Duodenal mucosa (tissue), 2 donors: ENCODE results near the gene MYLK.
"Not testable (repeated sequence)": the region's sequence is repeated elsewhere in the genome, so short reads cannot be mapped to it uniquely, and the experiment has no call there.

ENCODE experiments used
- H3K27ac ChIP-seq: one replicate; pipeline ENCODE4 v1.7.0; 2013; ENCODE audit warnings: low read depth, low read length
- H3K27me3 ChIP-seq, 2 donors: one replicate each; pipeline ENCODE4 v1.7.0; 2013; ENCODE audit warnings: low read length in 2 of 2, control low read depth in 1 of 2; ENCODE audit not compliant: insufficient read depth in 2 of 2, control insufficient read depth in 1 of 2
- H3K36me3 ChIP-seq, 2 donors: one replicate each; pipeline ENCODE4 v1.7.0; 2013; ENCODE audit warnings: low read length in 2 of 2, control low read depth in 1 of 2; ENCODE audit not compliant: insufficient read depth in 2 of 2, control insufficient read depth in 1 of 2
- H3K4me1 ChIP-seq, 2 donors: one replicate each; pipeline ENCODE4 v1.7.0; 2013; ENCODE audit warnings: low read length in 2 of 2, control low read depth in 1 of 2; ENCODE audit not compliant: insufficient read depth in 2 of 2, control insufficient read depth in 1 of 2
- H3K4me3 ChIP-seq, 2 donors: one replicate each; pipeline ENCODE4 v1.7.0; 2013; ENCODE audit warnings: low read length in 2 of 2, low read depth in 1 of 2
- H3K9ac ChIP-seq, 2 donors: one replicate each; pipeline ENCODE4 v1.7.0; 2013; ENCODE audit warnings: low read length in 2 of 2, low read depth in 1 of 2
- H3K9me3 ChIP-seq, 2 donors: one replicate each; pipeline ENCODE4 v1.7.0; 2013; ENCODE audit warnings: low read length in 2 of 2, control low read depth in 1 of 2; ENCODE audit not compliant: control insufficient read depth in 1 of 2

MYLK gene

DNA sequence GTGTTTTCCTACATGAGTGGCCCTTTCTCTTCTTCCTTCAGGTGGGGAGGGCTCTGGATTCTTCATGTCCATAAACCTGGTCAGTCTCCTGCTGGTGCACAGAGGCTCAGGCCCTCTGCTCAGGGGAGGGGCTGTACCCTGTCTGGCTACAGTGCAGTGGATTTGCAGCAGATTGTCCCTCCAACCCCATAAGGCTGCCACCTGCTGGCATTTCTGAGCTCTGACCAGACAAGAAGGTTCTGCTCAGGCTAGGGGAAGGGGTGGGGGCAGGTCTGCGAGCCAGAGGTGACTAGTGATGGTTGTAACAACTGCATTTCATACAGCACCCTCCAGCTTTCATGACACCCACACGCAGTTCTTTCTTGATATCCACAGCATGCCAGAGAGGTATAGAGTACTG lies 182.1 kb downstream of the MYLK start:
- not testable (repeated sequence) for H3K27ac ChIP-seq, H3K9me3 ChIP-seq
- H3K4me1 ChIP-seq: peaks cover 0 to 10% of the 10 kb centered on the region in 2 donors

DNA sequence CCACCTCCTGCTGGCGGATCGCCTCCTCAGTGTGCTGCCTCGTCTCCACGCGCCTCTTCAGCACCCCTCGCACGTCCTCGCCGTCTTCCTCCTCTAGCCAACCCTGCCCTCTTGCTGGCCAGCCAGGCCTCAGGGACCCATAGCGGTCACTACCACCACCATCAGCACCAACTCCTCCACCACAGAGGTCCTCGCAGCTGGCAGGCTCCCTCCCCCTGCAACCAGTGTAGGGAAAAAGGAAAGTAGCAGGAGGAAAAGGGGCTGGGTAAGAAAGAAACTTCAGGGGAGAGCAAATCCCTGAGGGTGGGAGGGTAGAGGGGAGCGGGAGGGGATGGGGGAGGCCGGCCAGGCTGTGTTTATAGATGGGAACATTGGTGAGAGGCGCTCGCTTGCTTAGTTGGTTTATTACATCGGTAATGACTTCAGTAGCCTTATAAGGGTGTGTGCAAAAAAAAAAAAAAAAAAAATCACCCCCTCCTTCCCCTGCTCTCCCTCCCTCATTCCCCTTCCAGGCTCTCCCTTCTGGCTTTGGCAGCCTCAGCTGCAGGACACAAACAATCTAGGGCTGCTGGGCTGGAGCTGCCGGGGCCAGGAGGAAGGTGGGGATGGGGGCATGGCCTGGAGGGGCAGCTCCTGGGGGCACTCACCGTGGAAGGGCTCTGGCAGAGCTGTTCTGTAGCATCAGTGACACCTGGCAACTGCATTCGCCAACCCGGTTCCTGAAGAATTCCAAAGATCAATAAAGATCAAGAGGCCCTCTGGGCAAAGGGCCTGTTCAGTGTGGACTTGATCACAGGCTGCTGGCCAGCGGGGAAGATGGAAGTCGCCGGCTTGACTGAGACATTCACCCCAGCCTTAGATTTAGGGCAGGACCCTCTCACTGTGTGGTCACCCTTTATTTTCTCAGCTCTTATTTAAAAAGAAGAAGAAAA lies 183.1 kb downstream of the MYLK start:
- Histone ChIP-seq H3K4me3 (peak overlapping the region; percentile 60 to 61), H3K9me3 (no peaks in the 10 kb centered on the region), H3K36me3 (no peaks in the 10 kb centered on the region), H3K4me1 (peaks cover 6 to 10% of the 10 kb centered on the region in 2 donors), H3K9ac (peak overlapping the region; percentile 57 to 59), H3K27ac (peak overlapping the region; percentile 63), H3K27me3 (no peaks in the 10 kb centered on the region)

More for the DNA sequence above, 182.1 kb downstream of the MYLK start:
- not testable (repeated sequence) for H3K27me3 ChIP-seq, H3K9ac ChIP-seq, H3K4me3 ChIP-seq, H3K36me3 ChIP-seq

DNA sequence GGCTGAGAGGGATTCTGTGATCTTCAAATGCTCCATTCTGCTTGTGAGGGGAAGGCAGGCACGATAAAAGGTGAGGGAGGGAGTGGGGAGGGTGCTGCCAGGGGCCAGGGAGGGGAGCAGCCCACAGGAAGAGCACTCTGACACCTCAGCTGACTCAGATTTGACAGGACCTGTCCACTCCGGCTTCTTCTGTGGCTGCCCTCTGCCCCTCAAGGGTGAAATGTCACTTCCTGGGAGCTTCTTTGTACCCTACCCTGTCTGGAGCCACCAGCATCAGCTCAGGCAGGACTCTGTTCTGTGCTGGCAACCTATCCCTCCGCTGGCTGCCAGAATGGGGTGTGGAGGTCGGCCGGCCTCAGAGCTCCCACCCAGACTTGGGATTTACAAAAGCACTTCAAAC lies 185.3 kb downstream of the MYLK start:
- H3K9me3 ChIP-seq: no peaks in the 10 kb centered on the region
- H3K36me3 ChIP-seq: no peaks in the 10 kb centered on the region
- H3K27ac ChIP-seq: peak overlapping the region; percentile 58
- no peaks in the 10 kb centered on the region for H3K27me3 ChIP-seq
- H3K4me1 ChIP-seq: peaks cover 16 to 18% of the 10 kb centered on the region in 2 donors
- H3K4me3 ChIP-seq: peak overlapping the region; percentile 60 to 61
- peak overlapping the region; percentile 54 to 59 for H3K9ac ChIP-seq

DNA sequence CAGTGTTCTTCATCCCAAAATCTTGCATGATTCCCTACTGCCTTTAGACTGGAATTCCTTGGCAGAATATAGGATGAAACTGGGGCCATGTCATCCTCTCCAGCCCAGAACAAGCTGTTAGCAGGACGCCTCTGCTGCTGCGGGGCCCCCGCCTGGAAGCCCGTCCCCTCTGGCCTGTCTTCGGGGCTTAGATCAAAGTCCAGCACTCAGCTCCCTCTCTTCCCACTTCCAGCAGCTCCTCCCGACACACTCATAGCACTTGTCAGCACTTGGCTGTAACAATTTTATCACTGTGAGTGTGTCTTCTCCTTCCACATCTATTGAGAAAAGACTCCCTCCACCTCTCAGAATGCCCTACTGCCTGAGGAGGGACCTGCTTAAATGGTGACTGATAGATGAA lies 187.3 kb downstream of the MYLK start:
- H3K9me3 ChIP-seq: no peaks in the 10 kb centered on the region
- no peak overlapping the region for H3K27ac ChIP-seq
- H3K9ac ChIP-seq: no peak overlapping the region
- H3K36me3 ChIP-seq: no peaks in the 10 kb centered on the region
- H3K4me3 ChIP-seq: peak overlapping the region in 1 of 2 donors; percentile 43
- peaks cover 16 to 18% of the 10 kb centered on the region in 2 donors for H3K4me1 ChIP-seq
- H3K27me3 ChIP-seq: no peaks in the 10 kb centered on the region

DNA sequence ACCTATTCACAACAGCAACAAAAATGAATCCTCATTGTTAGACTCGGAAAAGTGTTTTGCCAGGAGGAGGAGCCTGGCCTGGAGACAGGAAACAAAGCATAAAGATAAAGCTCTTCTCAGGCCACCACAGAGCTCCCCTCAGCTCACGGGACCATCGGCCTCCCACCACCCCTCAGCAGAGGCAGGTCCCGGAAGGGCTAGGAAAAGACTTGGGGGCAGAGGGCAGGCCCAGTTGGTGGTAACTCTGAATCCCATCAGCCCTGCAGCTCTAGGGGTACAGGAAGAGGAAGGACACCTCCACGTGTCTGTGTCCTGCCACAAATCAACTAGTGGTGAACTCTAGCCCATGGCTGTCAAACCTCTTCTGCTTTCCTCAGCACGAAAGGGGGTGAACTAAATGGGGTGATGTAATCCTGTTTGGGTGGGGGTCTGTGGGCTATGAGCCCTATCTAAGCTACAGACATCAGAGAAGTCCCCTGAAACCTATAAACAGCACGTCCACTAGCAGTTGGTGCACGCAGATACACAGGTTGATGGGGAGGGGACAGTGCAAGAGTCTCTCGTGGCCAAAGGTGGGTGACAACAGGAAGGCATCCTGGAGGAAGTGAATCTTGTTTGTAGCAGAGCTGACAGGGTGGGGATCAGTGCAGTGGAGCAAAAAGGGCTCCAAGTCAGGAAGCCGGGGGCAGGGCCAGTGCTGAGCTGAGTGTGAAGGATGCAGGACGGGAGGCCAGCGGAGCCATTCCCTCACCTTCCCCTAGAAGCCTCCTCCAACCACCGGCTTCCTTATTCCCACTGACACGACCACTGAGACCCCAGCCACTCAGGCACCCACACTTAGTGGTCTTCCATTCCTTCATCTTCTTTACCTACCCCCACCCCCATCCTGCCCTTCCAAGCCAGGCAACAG lies 188.1 kb downstream of the MYLK start:
- H3K27ac ChIP-seq: peak overlapping the region; percentile 12
- H3K4me1 ChIP-seq: peaks cover 12 to 16% of the 10 kb centered on the region in 2 donors
- no peaks in the 10 kb centered on the region for H3K36me3 ChIP-seq
- H3K27me3 ChIP-seq: no peaks in the 10 kb centered on the region
- H3K4me3 ChIP-seq: peak overlapping the region in 1 of 2 donors; percentile 43
- no peaks in the 10 kb centered on the region for H3K9me3 ChIP-seq
- H3K9ac ChIP-seq: no peak overlapping the region

DNA sequence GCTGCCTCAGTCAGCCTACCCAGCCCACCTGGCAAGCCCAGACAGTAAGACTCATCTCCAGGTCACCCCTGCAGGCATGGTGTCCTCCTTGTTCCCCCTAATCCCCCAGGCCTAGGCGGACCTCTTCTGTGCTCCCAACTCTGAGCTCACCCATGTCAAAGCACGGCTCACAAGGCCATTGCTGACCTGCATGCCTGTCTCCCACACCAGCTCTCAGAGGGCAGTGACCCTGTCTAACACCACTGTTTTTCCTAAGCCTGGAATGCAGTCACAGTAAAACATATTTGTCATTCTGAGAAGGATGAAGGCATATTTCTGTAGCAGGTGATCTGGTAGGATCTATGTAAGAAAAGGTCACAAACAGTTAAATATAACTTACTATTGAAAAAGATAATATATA lies 189.0 kb downstream of the MYLK start:
- Histone ChIP-seq H3K27ac (peak overlapping the region; percentile 34), H3K9ac (no peak overlapping the region), H3K9me3 (no peaks in the 10 kb centered on the region), H3K27me3 (no peaks in the 10 kb centered on the region), H3K36me3 (no peaks in the 10 kb centered on the region), H3K4me1 (peaks cover 12 to 16% of the 10 kb centered on the region in 2 donors), H3K4me3 (no peak overlapping the region)

DNA sequence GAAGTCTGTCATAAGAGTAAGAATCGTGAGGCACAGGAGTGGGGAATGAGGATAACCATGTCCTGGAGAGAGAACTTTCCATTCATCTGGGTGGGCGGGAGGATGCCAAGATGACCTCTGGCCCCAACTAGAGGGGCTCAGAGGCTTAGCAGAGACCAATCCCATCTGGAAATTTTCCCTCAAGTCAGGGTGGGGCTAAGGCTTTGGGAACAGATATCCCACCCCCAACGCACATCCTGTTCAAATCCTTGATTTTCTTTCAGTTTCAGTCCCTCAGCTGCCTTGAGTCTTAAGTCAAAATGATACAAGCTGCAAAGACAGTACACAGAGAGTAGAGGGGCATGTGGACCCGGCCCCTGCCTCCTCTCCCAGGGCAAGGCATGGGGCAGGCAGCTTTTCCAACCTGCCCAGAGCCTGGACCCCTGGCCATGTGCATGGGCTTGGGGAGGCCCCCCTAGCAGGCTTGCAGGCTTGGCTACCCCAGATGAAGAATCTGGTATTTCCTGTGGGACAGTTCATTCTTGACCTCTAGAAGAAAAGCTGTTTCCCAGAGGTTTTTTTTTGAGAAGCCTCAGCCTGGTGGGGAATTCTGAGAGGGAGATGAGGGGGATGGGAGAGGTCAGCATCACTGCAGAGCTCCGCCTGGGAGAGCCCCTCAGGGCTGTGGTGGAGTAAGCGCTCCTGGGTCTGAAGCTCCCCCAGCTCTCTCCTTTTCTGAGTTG lies 189.6 kb downstream of the MYLK start:
- H3K36me3 ChIP-seq: no peaks in the 10 kb centered on the region
- no peaks in the 10 kb centered on the region for H3K27me3 ChIP-seq
- peaks cover 12 to 16% of the 10 kb centered on the region in 2 donors for H3K4me1 ChIP-seq
- H3K4me3 ChIP-seq: no peak overlapping the region
- no peak overlapping the region for H3K9ac ChIP-seq
- no peaks in the 10 kb centered on the region for H3K9me3 ChIP-seq
- peak overlapping the region; percentile 34 for H3K27ac ChIP-seq

DNA sequence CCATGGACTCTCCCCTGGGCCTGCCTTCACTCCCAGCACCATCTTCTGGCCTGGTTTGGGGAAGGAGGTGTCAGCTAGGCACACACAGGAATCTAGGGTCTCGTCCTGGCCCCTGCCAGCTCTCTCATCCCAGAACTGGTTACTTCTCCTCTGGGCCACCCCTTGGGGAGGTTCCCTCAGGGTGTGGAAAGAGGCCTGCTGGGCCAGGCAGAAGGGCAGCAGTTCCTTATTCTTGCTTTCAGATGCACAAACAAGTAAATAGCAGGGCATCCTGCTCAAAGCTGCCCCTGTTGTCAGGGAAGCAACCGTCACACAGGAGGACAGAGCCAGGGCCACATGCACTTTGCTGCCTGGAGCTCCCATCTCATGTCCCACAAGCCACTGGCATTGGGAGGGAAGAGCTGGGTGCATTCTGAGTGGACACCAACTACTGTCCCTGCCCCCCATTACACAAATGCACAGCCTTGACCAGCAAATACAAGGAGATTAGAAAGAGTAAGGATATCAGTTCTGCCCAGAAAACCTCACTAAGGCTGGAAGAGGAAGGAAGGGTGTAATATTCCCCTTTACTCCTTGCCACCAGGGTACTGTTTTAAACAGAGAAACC lies 190.4 kb downstream of the MYLK start:
- no peaks in the 10 kb centered on the region for H3K9me3 ChIP-seq
- no peaks in the 10 kb centered on the region for H3K36me3 ChIP-seq
- no peak overlapping the region for H3K4me3 ChIP-seq
- peaks cover 15 to 16% of the 10 kb centered on the region in 2 donors for H3K4me1 ChIP-seq
- no peak overlapping the region for H3K9ac ChIP-seq
- H3K27ac ChIP-seq: peak overlapping the region; percentile 34
- H3K27me3 ChIP-seq: no peaks in the 10 kb centered on the region

DNA sequence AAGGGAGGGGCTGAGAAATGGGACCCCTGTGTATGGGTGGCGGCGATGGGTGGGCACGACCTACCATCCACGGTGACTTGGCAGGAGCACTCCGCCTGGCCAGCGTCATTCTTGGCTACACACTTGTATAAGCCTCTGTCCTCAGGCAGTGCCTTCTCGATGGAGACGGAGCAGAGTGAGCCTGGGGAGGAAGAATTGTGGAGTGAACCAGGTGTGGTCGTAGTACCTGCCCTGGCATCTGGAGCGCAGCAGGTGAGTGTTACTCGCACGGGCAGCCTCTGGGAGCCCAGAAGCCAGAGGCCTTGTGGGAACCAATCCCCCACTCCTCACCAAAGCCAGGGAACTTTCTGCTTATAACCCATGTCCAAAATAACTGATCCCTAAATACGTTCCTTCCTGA lies 191.5 kb downstream of the MYLK start:
- H3K27ac ChIP-seq: no peak overlapping the region
- no peak overlapping the region for H3K4me3 ChIP-seq
- H3K9me3 ChIP-seq: no peaks in the 10 kb centered on the region
- no peak overlapping the region for H3K9ac ChIP-seq
- H3K36me3 ChIP-seq: no peaks in the 10 kb centered on the region
- no peaks in the 10 kb centered on the region for H3K27me3 ChIP-seq
- peaks cover 16 to 17% of the 10 kb centered on the region in 2 donors for H3K4me1 ChIP-seq
